Glutamatergic neuron (in vitro differentiated cells): ENCODE data around the gene LYRM4. TPM values are rescaled to one million over a fixed set of nuclear protein-coding genes. Genes with fewer than 3 reads are reported as not detected.

Source experiments
- DNase-seq: peaks from one replicate; pipeline ENCODE4 v3.0.0; 2022
- H3K27ac Mint-ChIP-seq: one replicate; pipeline ENCODE4 v1.8.0; 2020; ENCODE audit warnings: mild to moderate bottlenecking, mixed read lengths, inconsistent platforms; ENCODE audit not compliant: unreplicated experiment
- H3K27me3 Mint-ChIP-seq: one replicate; pipeline ENCODE4 v1.8.0; 2020; ENCODE audit warnings: mild to moderate bottlenecking, moderate library complexity, mixed read lengths, inconsistent platforms; ENCODE audit not compliant: unreplicated experiment
- H3K36me3 Mint-ChIP-seq: one replicate; pipeline ENCODE4 v1.8.0; 2020; ENCODE audit warnings: mild to moderate bottlenecking, mixed read lengths, inconsistent platforms; ENCODE audit not compliant: unreplicated experiment
- H3K4me1 Mint-ChIP-seq: one replicate; pipeline ENCODE4 v1.8.0; 2020; ENCODE audit warnings: mild to moderate bottlenecking, low read depth, mixed read lengths, inconsistent platforms; ENCODE audit not compliant: unreplicated experiment
- H3K4me3 Mint-ChIP-seq: one replicate; pipeline ENCODE4 v1.8.0; 2020; ENCODE audit warnings: mild to moderate bottlenecking, mixed read lengths, inconsistent platforms; ENCODE audit not compliant: unreplicated experiment
- H3K9me3 Mint-ChIP-seq: one replicate; pipeline ENCODE4 v1.8.0; 2020; ENCODE audit warnings: mild to moderate bottlenecking, moderate library complexity, mixed read lengths, inconsistent platforms; ENCODE audit not compliant: unreplicated experiment
- CTCF ChIP-seq: fragments of 200-600 bp; sonication (generic); IDR thresholded peaks from one replicate; pipeline ENCODE4 v1.5.0; 2021; ENCODE audit not compliant: partially characterized antibody, unreplicated experiment
- long read RNA-seq: library from polyadenylated mRNA; unstranded; transcript quantifications from one replicate; pipeline ENCODE4 v2.0.0, GENCODE V29; 2020; ENCODE audit not compliant: unreplicated experiment
- total RNA-seq: library from RNA; stranded (reverse); fragmentation: NEBNext Ultra II Directional; extraction: Animal tissue kit (Norgen Biotek cat#: 25700); gene quantifications from one replicate; pipeline ENCODE4 v1.2.1, GENCODE V29; 2021; ENCODE audit not compliant: unreplicated experiment

LYRM4 gene
- 29.5 TPM for total RNA-seq
- long read RNA-seq, full-length matches to known transcripts = 46 of 49 reads
- long read RNA-seq, partial matches to known transcripts = 2 of 49 reads
- long read RNA-seq, other reads (novel, unspliced or antisense) = 1 of 49 reads

GRCh38 chr6:5260661-5261544 lies at the start of gene LYRM4, which contains the start of gene FARS2:
LYRM4 (minus strand) TSS chr6:5260950; CDS start chr6:5260733, 217 bp downstream.
FARS2 (plus strand) TSS chr6:5261513.
- DNase-seq = peak; percentile 92
- Mint-ChIP-seq H3K4me1 (peaks cover 4% of the 10 kb centered on the region), H3K9me3 (peaks cover 12% of the 10 kb centered on the region), H3K27me3 (peaks cover 4% of the 10 kb centered on the region), H3K27ac (peak within 1 kb of the TSS; percentile 98), H3K4me3 (peak within 1 kb of the TSS; percentile 97), H3K36me3 (peaks cover 6% of the 10 kb centered on the region)
- no peak for TF ChIP-seq CTCF

GRCh38 chr6:5308066-5308465 lies 47.3 kb upstream of the LYRM4 start:
- H3K27ac Mint-ChIP-seq = no peak overlapping the region
- no peaks in the 10 kb centered on the region for H3K9me3 Mint-ChIP-seq
- peaks cover 37% of the 10 kb centered on the region for H3K4me1 Mint-ChIP-seq
- no peak for DNase-seq
- H3K27me3 Mint-ChIP-seq = no peaks in the 10 kb centered on the region
- H3K36me3 Mint-ChIP-seq = no peaks in the 10 kb centered on the region
- H3K4me3 Mint-ChIP-seq = no peak overlapping the region
- TF ChIP-seq CTCF = no peak

- Mint-ChIP-seq H3K27ac (no peak overlapping the region), H3K36me3 (no peaks in the 10 kb centered on the region), H3K27me3 (peaks cover 2% of the 10 kb centered on the region), H3K4me1 (peaks cover 39% of the 10 kb centered on the region), H3K9me3 (no peaks in the 10 kb centered on the region), H3K4me3 (no peak overlapping the region)
- TF ChIP-seq CTCF = no peak
- no peak for DNase-seq
Observed at GRCh38 chr6:5307058-5307457, 46.3 kb upstream of the LYRM4 start.

GRCh38 chr6:5305968-5306626 lies 45.3 kb upstream of the LYRM4 start:
- H3K27me3 Mint-ChIP-seq = peaks cover 2% of the 10 kb centered on the region
- no peak overlapping the region for H3K4me3 Mint-ChIP-seq
- H3K4me1 Mint-ChIP-seq = peaks cover 43% of the 10 kb centered on the region
- H3K27ac Mint-ChIP-seq = no peak overlapping the region
- no peak for DNase-seq
- TF ChIP-seq CTCF = no peak
- H3K36me3 Mint-ChIP-seq = no peaks in the 10 kb centered on the region
- H3K9me3 Mint-ChIP-seq = no peaks in the 10 kb centered on the region
